ENCODE data around the gene ZNF260. TPM values are rescaled to one million over a fixed set of nuclear protein-coding genes. Genes with fewer than 3 reads are reported as not detected.

ZNF260 gene
- total RNA-seq, 1 experiment from 2014 or later, result 25.2 TPM

DNA sequence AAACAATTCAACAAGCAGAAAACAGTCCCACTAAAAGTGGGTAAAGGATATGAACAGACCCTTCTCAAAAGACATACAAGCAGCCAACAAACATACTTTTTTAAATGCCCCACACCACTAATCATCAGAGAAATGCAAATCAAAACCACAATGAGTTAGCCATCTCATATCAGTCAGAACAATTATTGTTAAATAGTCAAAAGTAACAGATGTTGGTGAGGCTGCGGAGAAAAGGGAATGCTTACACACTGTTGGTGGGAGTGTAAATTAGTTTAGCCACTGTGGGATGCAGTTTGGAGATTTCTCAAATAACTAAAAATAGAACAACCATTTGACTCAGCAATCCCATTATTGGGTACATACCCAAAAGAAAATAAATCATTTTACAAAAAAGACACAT is 36.3 kb upstream of the ZNF260 start:
- CTCF ChIA-PET, result no interaction called here
- H3K27me3 ChIP-seq (ENCODE audit: control insufficient read depth, insufficient read depth, low read length), result no peaks in the 10 kb centered on the region
- intact Hi-C loops (cut with micrococcal nuclease; ENCODE audit: unreplicated experiment) (no loop called here), in situ Hi-C loops (cut with HindIII; ENCODE audit: low pct_unique_long_range_greater_than_20kb, low sequenced_read_pairs) (no loop called here)
- no peaks in the 10 kb centered on the region for H3K36me3 ChIP-seq (ENCODE audit: control insufficient read depth, insufficient read depth, low read length)
- DNase-seq (ENCODE audit: low read depth, low spot score) (no peak), ATAC-seq (no peak)
- H3K9me3 ChIP-seq (ENCODE audit: control insufficient read depth, insufficient read depth, low read depth, low read length), result peaks cover 47% of the 10 kb centered on the region; the same call in 1 of the 2 replicates
- no TSS peak for BruUV-seq (replicated peaks)
- H3K27ac ChIP-seq (ENCODE audit: low read length), result no peak overlapping the region
- POLR2A ChIA-PET, result interaction anchor here (0.6 kb wide), 1 partner anchor 34 kb away, joined by 7 read pairs; no protein-coding TSS in a partner anchor
- TF ChIP-seq POLR2AphosphoS5 (IDR thresholded peaks at IDR 0.05; ENCODE audit: low read depth, low read length), result no peak
- no peak for TF ChIP-seq TCF7L2 (IDR thresholded peaks at IDR 0.05; ENCODE audit: low read depth, low read length)
- no peak for TF ChIP-seq SIN3A (IDR thresholded peaks at IDR 0.05; ENCODE audit: borderline replicate concordance, insufficient read depth, low read depth, low read length)
- TF ChIP-seq, protein P1, sequence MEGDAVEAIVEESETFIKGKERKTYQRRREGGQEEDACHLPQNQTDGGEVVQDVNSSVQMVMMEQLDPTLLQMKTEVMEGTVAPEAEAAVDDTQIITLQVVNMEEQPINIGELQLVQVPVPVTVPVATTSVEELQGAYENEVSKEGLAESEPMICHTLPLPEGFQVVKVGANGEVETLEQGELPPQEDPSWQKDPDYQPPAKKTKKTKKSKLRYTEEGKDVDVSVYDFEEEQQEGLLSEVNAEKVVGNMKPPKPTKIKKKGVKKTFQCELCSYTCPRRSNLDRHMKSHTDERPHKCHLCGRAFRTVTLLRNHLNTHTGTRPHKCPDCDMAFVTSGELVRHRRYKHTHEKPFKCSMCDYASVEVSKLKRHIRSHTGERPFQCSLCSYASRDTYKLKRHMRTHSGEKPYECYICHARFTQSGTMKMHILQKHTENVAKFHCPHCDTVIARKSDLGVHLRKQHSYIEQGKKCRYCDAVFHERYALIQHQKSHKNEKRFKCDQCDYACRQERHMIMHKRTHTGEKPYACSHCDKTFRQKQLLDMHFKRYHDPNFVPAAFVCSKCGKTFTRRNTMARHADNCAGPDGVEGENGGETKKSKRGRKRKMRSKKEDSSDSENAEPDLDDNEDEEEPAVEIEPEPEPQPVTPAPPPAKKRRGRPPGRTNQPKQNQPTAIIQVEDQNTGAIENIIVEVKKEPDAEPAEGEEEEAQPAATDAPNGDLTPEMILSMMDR (IDR thresholded peaks at IDR 0.05), result no peak
- TF ChIP-seq, protein P2, sequence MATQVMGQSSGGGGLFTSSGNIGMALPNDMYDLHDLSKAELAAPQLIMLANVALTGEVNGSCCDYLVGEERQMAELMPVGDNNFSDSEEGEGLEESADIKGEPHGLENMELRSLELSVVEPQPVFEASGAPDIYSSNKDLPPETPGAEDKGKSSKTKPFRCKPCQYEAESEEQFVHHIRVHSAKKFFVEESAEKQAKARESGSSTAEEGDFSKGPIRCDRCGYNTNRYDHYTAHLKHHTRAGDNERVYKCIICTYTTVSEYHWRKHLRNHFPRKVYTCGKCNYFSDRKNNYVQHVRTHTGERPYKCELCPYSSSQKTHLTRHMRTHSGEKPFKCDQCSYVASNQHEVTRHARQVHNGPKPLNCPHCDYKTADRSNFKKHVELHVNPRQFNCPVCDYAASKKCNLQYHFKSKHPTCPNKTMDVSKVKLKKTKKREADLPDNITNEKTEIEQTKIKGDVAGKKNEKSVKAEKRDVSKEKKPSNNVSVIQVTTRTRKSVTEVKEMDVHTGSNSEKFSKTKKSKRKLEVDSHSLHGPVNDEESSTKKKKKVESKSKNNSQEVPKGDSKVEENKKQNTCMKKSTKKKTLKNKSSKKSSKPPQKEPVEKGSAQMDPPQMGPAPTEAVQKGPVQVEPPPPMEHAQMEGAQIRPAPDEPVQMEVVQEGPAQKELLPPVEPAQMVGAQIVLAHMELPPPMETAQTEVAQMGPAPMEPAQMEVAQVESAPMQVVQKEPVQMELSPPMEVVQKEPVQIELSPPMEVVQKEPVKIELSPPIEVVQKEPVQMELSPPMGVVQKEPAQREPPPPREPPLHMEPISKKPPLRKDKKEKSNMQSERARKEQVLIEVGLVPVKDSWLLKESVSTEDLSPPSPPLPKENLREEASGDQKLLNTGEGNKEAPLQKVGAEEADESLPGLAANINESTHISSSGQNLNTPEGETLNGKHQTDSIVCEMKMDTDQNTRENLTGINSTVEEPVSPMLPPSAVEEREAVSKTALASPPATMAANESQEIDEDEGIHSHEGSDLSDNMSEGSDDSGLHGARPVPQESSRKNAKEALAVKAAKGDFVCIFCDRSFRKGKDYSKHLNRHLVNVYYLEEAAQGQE (IDR thresholded peaks at IDR 0.05; ENCODE audit: insufficient read depth in 1 of 2, low read depth in 2 of 2, low read length in 1 of 2), result no peak
- H3K4me1 ChIP-seq (ENCODE audit: control insufficient read depth, insufficient read depth, low read length), result no peaks in the 10 kb centered on the region
- no peak overlapping the region for H3K4me3 ChIP-seq (ENCODE audit: low read depth in 2 of 2, low read length in 2 of 2)

DNA sequence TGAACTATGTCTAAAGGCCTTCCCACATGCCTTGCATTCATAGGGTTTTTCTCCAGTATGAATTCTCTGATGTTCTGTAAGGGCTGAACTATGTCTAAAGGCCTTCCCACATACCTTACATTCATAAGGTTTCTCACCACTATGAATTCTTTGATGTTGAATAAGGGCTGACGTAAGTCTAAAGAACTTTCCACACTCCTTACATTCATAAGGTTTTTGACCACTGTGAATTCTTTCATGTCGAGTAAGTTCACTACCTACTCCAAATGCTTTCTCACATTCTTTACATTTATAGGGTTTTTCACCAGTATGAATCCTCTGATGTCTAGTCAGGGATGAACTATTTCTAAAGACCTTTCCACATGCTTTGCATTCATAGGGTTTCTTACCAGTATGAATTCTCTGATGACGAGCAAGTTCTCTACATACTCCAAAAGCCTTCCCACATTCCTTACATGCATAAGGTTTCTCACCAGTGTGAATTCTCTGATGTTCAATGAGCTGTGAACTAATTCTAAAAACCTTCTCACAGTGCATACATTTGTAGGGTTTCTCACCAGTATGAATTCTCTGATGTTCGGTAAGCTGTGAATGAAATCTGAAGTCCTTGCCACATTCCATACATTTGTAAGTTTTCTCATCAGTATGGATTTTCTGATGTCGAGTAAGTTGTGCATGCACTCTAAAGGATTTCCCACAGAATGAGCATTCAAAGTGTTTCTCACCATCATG is 19.1 kb upstream of the ZNF260 start:
- DNase-seq (ENCODE audit: low read depth, low spot score), result no peak
- CTCF ChIA-PET, result no interaction called here
- intact Hi-C loops (cut with micrococcal nuclease; ENCODE audit: unreplicated experiment) (no loop called here), in situ Hi-C loops (cut with HindIII; ENCODE audit: low pct_unique_long_range_greater_than_20kb, low sequenced_read_pairs) (no loop called here)
- Histone ChIP-seq H3K4me1 (ENCODE audit: control insufficient read depth, insufficient read depth, low read length) (no peaks in the 10 kb centered on the region), H3K27ac (ENCODE audit: low read length) (no peak overlapping the region), H3K36me3 (ENCODE audit: control insufficient read depth, insufficient read depth, low read length) (peaks cover 15% of the 10 kb centered on the region; the same call in 1 of the 2 replicates), H3K4me3 (ENCODE audit: low read depth in 2 of 2, low read length in 2 of 2) (no peak overlapping the region), H3K9me3 (ENCODE audit: control insufficient read depth, insufficient read depth, low read depth, low read length) (peaks cover 97% of the 10 kb centered on the region), H3K27me3 (ENCODE audit: control insufficient read depth, insufficient read depth, low read length) (no peaks in the 10 kb centered on the region)
- ATAC-seq, result no peak
- POLR2A ChIA-PET, result no interaction called here
- TF ChIP-seq, protein P1 (IDR thresholded peaks at IDR 0.05), result no peak
- TF ChIP-seq TCF7L2 (IDR thresholded peaks at IDR 0.05; ENCODE audit: low read depth, low read length), result no peak
- no peak for TF ChIP-seq SIN3A (IDR thresholded peaks at IDR 0.05; ENCODE audit: borderline replicate concordance, insufficient read depth, low read depth, low read length)
- TF ChIP-seq, protein P2 (IDR thresholded peaks at IDR 0.05; ENCODE audit: insufficient read depth in 1 of 2, low read depth in 2 of 2, low read length in 1 of 2), result no peak
- no peak for TF ChIP-seq POLR2AphosphoS5 (IDR thresholded peaks at IDR 0.05; ENCODE audit: low read depth, low read length)
- TSS peak; percentile 19 for BruUV-seq (replicated peaks)
